SK-N-MC (cell line): ENCODE data around the gene PLCB3.
"Not testable (repeated sequence)": the region's sequence is repeated elsewhere in the genome, so short reads cannot be mapped to it uniquely, and the experiment has no call there.

Experiments used
- DNase-seq: peaks from one replicate; pipeline ENCODE4 v3.0.0-alpha.2; 2011; ENCODE audit warnings: low read depth, low spot score
- H3K27ac ChIP-seq: fragments of 200-600 bp; sonication (generic); 2 replicates; pipeline ENCODE4 v1.5.1; 2016; ENCODE audit warnings: mixed run types
- H3K36me3 ChIP-seq: fragments of 200-600 bp; sonication (generic); 2 replicates; pipeline ENCODE4 v1.6.1; 2017; ENCODE audit warnings: antibody characterized with exemption, low read length, mixed read lengths; ENCODE audit not compliant: insufficient read depth
- H3K4me3 ChIP-seq: fragments of 200-600 bp; sonication (generic); 2 replicates; pipeline ENCODE4 v1.5.1; 2016
- H3K9ac ChIP-seq: fragments of 200-600 bp; sonication (generic); 2 replicates; pipeline ENCODE4 v1.8.0; 2017; ENCODE audit warnings: mixed run types, mixed read lengths; ENCODE audit not compliant: insufficient read length
- H3K9me3 ChIP-seq: fragments of 200-600 bp; sonication (generic); 2 replicates; pipeline ENCODE4 v1.6.1; 2017; ENCODE audit warnings: low read depth, mild to moderate bottlenecking, antibody characterized with exemption, low read length, moderate library complexity, mixed read lengths
- EZH2 ChIP-seq: fragments of 200-600 bp; sonication (generic); IDR thresholded peaks from one replicate; pipeline ENCODE4 v1.6.1; 2017; ENCODE audit warnings: antibody characterized with exemption
- FOXP2 ChIP-seq: optimal IDR thresholded peaks from 2 replicates; pipeline ENCODE3; 2011; ENCODE audit warnings: mild to moderate bottlenecking, moderate library complexity; ENCODE audit not compliant: insufficient read depth; ENCODE audit errors: extremely low read length, control extremely low read depth
- POLR2AphosphoS5 ChIP-seq: IDR thresholded peaks from 2 replicates; pipeline ENCODE4 v1.6.1; 2012; ENCODE audit warnings: mild to moderate bottlenecking, low read depth, low read length, borderline replicate concordance

Gene PLCB3

GRCh38 chr11:64303109-64304031 lies 52.0 kb downstream of the PLCB3 start:
- DNase-seq = no peak
- Histone ChIP-seq H3K4me3 (no peak overlapping the region), H3K27ac (no peak overlapping the region), H3K9ac (no peak overlapping the region), H3K36me3 (no peaks in the 10 kb centered on the region), H3K9me3 (no peaks in the 10 kb centered on the region)
- TF ChIP-seq FOXP2 = no peak
- no peak for TF ChIP-seq POLR2AphosphoS5
- TF ChIP-seq EZH2 = no peak

- Histone ChIP-seq H3K27ac (no peak overlapping the region), H3K36me3 (no peaks in the 10 kb centered on the region), H3K9ac (no peak overlapping the region), H3K4me3 (peak overlapping the region; percentile 99; the same call in 1 of the 2 replicates), H3K9me3 (no peaks in the 10 kb centered on the region)
- no peak for TF ChIP-seq POLR2AphosphoS5
- no peak for TF ChIP-seq FOXP2
- TF ChIP-seq EZH2 = no peak
- DNase-seq = no peak
These were observed 52.6 kb downstream of the PLCB3 start for GRCh38 chr11:64304032-64304315.

GRCh38 chr11:64304316-64305072 lies 53.2 kb downstream of the PLCB3 start:
- Histone ChIP-seq H3K27ac (peak overlapping the region; percentile 96), H3K4me3 (peak overlapping the region; percentile 99), H3K9ac (peak overlapping the region; percentile 94), H3K9me3 (no peaks in the 10 kb centered on the region), H3K36me3 (no peaks in the 10 kb centered on the region)
- peak; percentile 83 for DNase-seq
- TF ChIP-seq EZH2 (no peak), POLR2AphosphoS5 (peak; percentile 88), FOXP2 (no peak)

GRCh38 chr11:64305075-64305690 lies 53.9 kb downstream of the PLCB3 start, which contains the start of gene ESRRA:
TSS of gene ESRRA (plus strand) at chr11:64305524. CDS start at chr11:64307180, 1,656 bp downstream.
- TF ChIP-seq EZH2 = no peak
- TF ChIP-seq POLR2AphosphoS5 = peak; percentile 46; the same call in 1 of the 2 replicates
- Histone ChIP-seq H3K36me3 (no peaks in the 10 kb centered on the region), H3K9ac (peak within 1 kb of the TSS; percentile 94), H3K27ac (peak within 1 kb of the TSS; percentile 96), H3K4me3 (peak within 1 kb of the TSS; percentile 99), H3K9me3 (no peaks in the 10 kb centered on the region)
- peak; percentile 96 for DNase-seq

- no peak for TF ChIP-seq EZH2
- Histone ChIP-seq H3K36me3 (no peaks in the 10 kb centered on the region), H3K27ac (peak overlapping the region; percentile 31; the same call in 1 of the 2 replicates), H3K9me3 (no peaks in the 10 kb centered on the region), H3K4me3 (peak overlapping the region; percentile 84), H3K9ac (peak overlapping the region; percentile 80)
- no peak for DNase-seq
These were observed 54.6 kb downstream of the PLCB3 start for GRCh38 chr11:64305691-64306562.

- no peak for TF ChIP-seq FOXP2
- TF ChIP-seq POLR2AphosphoS5 = no peak
- no peak for TF ChIP-seq EZH2
- Histone ChIP-seq H3K9ac (peak overlapping the region; percentile 80), H3K9me3 (no peaks in the 10 kb centered on the region), H3K36me3 (no peaks in the 10 kb centered on the region), H3K4me3 (peak overlapping the region; percentile 84), H3K27ac (peak overlapping the region; percentile 31; the same call in 1 of the 2 replicates)
- DNase-seq = no peak
These were observed 55.2 kb downstream of the PLCB3 start for GRCh38 chr11:64306563-64306875.

- H3K9ac ChIP-seq = no peak overlapping the region
- no peak for DNase-seq
- no peak overlapping the region for H3K27ac ChIP-seq
These were observed 55.7 kb downstream of the PLCB3 start for GRCh38 chr11:64306876-64307622.

GRCh38 chr11:64307795-64308194 lies 56.5 kb downstream of the PLCB3 start:
- not testable (repeated sequence) for H3K27ac ChIP-seq

More at GRCh38 chr11:64306876-64307622, 55.7 kb downstream of the PLCB3 start:
- H3K9me3 ChIP-seq = no peaks in the 10 kb centered on the region
- TF ChIP-seq FOXP2 = no peak
- TF ChIP-seq POLR2AphosphoS5 = no peak
- TF ChIP-seq EZH2 = no peak
- peak overlapping the region; percentile 84 for H3K4me3 ChIP-seq
- H3K36me3 ChIP-seq = no peaks in the 10 kb centered on the region

More at GRCh38 chr11:64307795-64308194, 56.5 kb downstream of the PLCB3 start:
- H3K4me3 ChIP-seq, H3K9me3 ChIP-seq, DNase-seq, H3K36me3 ChIP-seq, H3K9ac ChIP-seq: not testable (repeated sequence)
